NCI-H2107 (cell line): ENCODE data around the gene ATP5ME.

ENCODE experiments used
- DNase-seq: peaks from one replicate; lab custom pipeline; 2025; lab: John Stamatoyannopoulos, UW

Gene ATP5ME

DNA sequence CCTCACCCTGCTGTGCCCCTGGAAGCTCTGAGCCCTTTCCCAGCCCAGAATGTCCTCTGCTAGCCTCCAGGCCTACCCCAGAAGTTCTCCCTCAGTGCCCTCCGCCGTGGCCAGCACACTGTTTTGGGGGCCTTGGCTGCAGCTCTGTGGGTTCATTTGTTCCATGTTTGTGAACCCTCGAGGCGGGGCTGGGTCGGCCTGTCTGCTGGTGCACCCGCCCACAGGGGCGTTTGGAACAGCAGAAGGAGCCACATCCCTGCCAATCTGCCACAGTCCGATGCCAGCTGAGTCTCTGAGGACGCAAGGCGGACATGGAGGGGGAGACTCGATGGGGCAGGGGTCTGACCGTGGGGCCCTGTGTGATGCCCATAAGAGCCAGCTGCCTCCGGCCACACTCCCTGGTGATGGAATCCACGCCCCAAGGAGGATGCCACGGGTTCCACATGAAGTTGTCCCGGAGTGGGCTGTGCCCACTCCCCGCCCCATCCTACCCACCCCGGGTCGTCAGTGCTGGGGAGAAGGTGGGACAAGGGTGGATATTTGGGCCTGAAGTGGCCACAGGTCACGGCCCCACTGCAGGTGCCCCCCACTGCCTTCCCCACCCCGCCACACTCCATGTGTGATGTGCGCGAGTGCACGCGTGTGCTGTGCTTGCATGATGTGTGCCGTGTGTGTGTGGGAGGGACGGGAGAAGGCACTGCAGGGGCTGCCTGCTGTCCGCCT is 7.1 kb downstream of the ATP5ME start:
- no peak for DNase-seq

DNA sequence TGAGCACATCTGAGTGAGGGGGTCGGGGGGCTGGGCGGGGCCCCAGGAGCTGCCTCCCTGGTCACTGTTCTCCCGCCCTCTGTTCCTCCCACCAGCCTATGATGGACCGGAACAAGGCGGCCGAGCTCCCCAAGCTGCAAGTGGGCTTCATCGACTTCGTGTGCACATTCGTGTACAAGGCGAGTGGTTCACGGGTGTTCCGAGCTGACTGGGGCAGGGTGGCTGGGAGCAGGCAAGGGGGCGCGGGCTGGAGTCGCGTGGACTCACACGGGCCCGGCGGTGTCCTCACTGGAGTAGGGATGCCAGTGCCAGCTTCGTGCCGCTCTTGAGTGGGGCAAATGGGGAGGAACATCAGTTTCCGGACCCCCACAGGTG is 7.7 kb downstream of the ATP5ME start:
- DNase-seq: no peak

DNA sequence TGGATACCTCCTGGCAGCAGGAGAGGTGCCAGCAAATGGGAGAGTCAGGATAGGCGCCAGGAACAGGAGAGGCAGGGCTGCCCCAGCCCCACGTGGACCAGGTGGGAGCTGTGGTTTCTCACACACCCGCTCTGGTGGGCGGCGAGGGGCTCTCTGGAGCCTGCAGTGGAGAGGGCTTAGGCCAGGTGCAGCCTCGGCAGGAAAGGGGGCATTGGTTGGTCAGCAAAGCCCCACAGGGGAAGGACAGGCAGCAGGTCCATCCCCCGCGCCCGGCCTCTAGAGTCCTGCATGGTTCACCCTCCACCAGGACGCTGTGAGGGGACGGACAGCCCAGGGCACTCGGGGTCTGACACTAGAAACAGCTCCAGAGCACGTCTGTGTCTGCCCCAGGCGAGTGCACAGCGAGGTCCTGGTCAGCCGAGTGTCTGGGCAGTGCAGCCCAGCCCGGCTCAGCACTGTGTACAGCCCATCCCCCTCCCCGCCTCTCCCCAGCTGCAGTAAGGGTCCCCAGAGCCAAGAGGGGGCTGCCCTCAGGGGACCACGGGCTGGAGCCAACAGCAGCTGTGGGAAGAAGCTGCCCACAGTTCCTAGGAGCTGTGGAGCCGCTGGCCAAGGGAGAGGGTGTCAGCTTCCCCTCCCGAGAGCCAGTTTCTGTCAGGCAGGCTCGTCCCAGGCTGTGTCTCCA is 8.2 kb downstream of the ATP5ME start:
- DNase-seq: no peak

DNA sequence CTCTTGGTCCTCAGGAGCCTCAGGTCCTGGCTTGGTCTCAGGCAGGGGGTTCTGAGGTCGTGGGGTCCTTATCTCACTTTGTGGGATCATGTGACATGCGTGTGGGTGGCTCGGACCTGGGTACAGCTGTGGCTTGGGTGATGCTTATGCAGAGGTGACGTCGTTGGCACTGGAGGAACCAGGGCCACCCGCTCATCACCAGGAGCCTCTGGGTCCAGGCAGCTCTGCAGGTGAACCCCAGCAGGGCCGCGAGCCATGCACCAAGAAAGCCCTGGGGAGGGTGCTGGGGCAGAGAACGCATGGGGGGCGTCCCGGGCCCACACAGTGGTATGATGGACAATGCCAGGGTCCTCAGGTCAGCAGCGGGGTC is 8.7 kb downstream of the ATP5ME start:
- no peak for DNase-seq

DNA sequence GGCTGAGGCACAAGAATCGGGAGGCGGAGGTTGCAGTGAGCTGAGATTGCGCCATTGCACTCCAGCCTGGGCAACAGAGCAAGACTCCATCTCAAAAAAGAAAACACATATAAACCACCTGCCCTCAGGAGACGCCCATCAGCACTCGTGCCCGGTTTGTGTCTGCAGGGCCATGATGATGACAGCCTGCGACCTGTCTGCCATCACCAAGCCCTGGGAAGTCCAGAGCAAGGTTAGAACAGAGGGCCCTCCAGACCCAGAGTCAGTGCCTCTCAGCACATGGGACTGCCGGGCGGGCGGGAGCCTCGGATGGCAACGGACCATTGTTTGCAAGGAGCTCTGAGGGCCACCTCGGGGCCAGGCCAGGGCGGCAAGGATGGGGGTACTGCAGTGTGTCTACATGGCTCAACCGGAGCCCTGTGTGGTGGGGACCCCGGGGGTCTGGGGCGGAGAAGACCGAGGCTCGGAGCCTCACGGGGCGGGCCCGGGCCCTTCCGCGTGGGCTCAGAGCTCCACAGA is 9.3 kb downstream of the ATP5ME start:
- no peak for DNase-seq

DNA sequence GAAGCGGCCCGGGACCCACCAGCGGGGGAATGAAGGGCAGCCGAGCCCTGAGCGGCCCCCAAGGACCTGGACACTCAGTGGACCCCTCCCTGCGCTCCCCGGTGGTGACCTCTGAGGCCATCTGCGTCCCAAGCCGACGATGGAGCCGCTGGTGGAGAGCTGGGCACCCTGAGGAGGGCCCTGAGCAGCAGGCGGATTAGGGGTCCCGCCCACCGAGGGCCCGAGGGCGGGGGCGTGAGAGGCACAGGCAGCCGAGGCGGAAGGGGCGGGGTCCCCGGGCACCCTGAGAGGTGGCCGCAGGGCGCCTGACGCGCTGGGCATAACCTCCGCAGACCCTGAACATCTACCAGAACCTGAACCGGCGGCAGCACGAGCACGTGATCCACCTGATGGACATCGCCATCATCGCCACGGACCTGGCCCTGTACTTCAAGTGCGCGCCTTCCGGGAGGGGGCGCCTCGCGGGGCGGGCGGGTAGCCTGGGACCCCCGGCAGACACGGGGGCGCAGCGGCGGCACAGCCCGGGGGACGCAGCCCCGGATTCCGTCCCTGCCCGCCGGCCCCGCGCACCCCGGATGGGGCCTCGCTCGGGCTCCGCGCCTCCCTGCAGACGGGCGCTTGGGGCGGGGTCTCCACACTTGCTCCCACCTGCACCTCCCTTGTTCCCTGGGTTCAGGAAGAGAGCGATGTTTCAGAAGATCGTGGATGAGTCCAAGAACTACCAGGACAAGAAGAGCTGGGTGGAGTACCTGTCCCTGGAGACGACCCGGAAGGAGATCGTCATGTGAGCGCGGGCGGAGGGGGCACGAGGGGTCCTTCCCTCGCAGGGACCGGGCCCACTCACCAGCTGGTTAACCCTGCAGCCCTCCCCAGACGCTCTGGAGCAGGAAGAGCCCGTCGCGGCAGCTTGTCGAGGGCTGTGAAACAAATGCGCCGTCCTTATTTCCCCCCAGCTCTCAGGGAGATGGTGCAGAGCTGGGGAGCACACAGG is 10.3 kb downstream of the ATP5ME start:
- no peak for DNase-seq

DNA sequence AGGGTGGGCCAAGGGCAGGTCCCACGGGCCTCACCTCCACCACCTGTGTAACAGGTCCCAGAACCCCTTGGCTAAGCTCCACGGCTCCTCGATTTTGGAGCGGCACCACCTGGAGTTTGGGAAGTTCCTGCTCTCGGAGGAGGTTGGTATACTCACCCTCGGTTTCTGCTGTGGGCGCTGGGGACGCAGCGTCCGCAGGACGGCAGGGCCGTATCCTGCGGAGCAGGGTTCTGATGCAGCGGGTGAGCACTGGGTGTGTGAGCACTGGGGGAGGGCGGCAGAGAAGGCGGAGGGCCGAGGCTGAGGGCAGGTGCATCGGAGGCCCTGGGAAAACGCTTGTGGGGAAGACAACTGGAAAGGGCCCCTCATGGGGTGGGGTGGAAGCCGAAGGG is 11.0 kb downstream of the ATP5ME start:
- no peak for DNase-seq

DNA sequence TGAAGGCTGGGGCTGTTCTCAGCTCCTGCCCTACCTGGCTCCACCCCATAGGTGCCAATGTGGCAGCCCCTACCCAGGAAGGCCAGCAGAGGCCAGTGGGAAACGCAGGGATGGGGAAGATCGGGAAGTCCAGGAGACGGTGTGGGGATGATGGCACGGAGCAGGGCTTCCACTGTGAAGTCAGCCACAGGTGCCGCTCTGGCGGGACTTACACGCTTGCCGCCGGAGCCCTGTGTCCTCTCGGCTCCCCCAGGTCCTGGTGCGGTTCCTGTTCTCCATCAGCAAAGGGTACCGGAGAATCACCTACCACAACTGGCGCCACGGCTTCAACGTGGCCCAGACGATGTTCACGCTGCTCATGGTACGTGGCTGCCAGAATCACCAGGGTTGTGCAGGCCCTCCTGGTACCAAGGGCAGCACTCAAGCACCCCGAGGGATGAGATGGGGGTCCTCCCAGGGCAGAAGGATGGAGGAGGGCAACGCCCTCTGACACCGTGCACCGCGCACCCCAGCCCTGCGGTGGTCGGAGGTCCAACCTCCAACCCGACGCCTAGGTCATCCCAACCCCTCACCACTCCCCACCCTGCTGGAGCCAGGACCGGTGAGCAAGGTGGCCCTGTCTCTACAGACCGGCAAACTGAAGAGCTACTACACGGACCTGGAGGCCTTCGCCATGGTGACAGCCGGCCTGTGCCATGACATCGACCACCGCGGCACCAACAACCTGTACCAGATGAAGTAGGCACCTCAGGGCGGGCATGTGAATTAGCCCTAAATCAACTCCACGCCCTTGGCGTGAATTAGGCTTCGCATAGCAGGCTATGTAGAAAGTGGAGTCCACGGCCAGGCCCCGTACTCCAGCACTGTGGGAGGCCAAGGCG is 12.0 kb downstream of the ATP5ME start:
- no peak for DNase-seq

DNA sequence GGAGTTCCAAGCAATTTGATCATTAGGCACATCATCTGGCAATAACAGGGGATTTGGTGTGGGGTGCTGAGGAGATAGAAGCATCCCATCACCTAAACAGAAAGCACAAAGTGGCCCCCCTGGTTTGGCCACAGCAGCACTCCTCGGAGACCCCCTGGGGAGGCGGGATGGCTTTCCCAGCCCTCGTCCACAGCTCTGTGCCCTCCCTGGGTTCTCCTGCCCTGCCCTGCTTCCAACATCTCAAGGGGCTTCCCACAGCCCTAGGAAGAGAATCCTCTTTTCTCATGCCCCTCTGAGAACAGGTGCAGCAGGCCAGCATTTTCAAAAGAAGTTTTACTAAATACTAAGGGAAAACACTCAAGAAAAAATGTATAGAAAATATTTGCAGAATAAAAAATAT is 12.8 kb downstream of the ATP5ME start:
- no peak for DNase-seq

DNA sequence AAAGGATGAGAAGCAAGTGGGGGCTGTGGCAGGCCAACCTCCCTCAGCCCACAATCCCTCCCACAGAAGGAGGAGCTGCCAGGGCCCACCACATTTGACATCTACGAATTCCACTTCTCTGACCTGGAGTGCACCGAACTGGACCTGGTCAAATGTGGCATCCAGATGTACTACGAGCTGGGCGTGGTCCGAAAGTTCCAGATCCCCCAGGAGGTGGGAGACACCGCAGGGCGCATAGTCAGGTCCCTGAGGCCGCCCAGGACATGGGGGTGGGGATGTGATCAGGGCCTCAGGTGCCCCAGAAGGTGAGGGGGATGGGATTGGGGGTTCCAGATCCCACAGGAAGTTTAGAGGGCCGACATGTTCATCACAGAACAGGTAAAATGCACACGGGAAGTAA is 13.7 kb downstream of the ATP5ME start:
- no peak for DNase-seq

DNA sequence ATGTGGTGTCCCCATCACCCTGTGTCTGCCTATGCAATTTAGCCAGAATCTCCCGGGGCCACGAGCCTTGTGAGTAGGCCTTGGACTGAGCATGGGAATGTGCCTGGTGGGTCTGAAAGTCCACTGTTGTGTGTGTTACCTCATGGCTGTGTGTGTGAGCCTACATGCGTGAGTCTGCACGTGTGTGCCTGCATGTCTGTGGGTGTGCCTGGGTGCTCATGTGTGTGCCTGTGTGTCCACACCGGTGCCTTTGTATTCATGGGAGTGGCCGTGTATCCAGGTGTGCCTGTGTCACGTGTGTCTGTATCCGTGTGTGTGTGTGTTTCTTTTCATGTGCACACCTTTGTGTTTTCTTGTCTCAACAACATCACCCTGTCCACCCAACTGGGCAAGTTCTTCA is 14.2 kb downstream of the ATP5ME start:
- no peak for DNase-seq

DNA sequence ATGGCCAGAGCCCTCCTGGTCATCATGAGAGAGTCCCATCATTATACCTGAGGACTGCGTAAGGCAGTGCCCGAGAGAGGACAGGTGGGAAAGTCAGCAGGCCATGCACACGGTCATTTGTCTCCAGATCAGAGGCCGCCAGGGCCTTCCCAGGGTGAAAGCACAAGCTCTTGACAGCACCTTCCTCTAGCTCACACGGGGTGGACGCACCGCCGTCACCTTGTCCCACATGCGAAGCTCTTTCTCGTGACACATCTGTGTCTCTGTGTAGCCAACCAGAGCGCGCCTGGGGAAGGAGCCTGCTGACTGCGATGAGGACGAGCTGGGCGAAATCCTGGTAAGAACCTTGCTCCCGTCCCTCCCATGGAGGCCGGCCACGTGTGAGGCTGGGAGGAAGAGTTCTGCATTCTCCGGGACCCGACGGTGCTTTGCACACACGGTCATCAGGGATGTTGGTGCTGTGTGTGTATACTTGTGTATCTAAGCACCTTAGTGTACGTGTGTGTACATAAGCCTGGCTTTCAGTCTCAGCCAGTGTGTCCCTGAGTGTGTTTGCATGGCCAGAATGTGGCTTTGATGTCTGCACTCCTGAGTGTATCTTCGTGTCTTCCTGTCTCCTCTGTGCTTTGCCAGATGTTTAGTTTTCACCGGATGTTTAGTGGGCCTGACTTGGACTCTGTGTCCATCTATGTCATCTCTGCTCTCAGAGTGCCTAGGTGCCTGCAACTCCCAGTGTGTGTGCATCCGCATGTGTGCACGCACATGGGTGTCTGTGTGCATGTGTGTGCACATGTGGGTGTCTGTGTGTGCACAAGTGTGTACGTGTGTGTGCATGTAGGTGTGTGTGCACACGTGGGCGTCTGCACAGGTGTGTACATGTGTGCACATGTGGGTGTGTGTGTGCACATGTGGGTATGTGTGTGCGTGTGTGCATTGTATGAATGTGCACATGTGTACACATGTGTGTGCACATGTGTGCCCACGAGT is 15.1 kb downstream of the ATP5ME start:
- no peak for DNase-seq

DNA sequence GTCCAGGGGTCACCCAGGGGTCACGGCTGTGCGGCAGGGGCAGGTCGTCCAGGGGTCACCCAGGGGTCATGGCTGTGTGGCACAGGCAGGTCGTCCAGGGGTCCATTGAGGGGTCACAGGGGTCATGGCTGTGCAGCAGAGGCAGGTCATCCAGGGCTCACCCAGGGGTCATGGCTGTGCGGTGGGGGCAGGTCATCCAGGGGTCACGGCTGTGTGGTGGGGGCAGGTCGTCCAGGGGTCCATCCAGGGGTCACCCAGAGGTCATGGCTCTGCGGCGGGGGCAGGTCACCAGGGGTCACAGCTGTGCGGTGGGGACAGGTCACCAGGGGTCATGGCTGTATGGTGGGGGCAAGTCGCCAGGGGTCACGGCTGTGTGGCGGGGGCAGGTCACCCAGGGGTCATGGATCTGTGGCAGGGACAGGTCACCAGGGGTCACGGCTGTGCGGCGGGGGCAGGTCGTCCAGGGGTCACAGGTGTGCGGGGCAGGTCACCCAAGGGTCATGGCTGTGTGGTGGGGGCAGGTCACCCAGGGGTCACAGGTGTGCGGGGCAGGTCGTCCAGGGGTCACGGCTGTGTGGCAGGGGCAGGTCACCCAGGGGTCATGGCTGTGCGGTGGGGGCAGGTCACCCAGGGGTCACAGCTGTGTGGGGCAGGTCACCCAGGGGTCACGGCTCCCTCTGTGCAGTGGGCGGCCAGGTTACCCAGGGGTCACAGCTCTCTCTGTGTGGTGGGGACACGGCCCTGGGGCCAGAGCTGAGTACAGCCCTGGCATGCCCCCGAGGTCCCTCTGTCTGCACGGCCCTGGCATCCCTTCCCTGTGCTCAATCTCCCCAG is 16.0 kb downstream of the ATP5ME start:
- DNase-seq: no peak

DNA sequence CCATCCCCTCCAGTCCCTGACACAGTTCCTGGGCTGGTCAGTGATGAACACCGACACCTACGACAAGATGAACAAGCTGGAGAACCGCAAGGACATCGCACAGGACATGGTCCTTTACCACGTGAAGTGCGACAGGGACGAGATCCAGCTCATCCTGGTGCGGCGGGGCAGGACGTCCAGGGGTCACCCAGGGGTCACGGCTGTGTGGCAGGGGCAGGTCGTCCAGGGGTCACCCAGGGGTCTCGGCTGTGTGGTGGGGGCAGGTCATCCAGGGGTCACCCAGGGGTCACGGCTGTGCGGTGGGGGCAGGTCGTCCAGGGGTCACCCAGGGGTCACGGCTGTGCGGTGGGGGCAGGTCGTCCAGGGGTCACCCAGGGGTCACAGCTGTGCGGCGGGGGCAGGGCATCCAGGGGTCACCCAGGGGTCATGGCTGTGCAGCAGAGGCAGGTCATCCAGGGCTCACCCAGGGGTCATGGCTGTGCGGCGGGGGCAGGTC is 16.7 kb downstream of the ATP5ME start:
- no peak for DNase-seq

DNA sequence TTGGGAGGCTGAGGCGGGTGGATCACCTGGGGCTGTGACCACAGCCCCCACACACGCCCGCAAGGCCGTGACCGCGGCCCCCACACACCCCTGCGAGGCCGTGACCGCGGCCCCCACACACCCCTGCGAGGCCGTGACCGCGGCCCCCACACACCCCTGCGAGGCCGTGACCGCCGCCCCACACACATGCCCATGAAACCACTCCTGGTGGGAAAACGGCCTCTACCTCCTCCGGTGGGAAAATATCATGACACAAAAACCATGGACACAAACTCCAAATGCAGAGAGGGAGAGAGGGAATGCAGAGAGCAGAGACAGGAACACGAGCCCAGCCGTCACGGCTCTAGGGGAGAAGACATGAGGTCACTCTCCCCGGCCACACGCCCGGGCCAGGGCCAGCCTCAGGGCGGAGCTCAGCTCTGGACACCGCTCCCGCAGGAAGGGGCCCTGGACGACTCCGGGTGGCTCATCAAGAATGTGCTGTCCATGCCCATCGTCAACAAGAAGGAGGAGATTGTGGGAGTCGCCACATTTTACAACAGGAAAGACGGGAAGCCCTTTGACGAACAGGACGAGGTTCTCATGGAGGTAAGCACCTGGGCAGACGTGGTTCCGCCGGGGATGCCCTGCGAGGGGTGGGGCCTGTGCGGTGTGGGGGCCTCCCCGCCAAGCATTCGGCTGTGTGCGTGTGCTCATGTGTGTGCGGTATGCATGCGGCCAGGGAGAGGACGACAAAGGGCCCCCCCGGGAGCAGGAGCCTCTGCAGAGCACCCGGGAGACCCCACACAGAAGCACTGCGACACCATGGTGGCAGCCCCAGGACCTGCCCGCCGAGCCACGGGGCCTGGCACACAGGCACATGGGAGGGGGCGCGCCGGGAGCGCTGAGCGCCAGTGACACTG is 17.4 kb downstream of the ATP5ME start:
- no peak for DNase-seq

DNA sequence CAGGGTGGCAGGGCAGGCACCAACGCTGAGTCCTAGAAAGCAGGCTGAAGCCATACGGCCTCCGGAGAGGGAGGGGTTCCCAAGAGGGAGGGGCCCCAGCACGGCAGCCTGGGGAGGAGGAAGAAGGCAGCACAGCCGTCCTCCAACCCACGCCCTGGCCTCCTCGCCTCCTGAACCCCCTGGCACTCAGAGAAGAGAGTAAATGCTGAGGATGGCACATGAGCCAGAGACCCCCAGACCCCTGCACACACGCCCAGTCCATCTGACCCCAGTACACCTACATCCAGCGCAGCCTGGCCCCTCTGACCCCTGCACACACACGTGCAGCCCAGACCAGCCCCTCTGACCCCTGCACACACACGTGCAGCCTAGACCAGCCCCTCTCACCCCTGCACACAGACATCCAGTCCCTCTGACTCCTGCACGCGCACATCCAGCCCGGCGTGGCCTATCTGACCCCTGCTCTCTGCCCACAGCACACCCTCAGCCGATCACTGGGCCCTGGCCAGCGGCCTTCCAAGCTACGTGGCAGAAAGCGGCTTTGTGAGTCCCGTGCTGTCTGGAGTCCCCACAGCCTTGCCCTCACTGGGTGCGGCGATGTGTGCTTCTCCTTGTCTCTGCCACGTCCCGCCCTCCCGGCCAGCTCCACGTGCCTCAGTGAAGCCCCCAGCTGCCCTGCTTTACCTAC is 18.5 kb downstream of the ATP5ME start:
- no peak for DNase-seq

DNA sequence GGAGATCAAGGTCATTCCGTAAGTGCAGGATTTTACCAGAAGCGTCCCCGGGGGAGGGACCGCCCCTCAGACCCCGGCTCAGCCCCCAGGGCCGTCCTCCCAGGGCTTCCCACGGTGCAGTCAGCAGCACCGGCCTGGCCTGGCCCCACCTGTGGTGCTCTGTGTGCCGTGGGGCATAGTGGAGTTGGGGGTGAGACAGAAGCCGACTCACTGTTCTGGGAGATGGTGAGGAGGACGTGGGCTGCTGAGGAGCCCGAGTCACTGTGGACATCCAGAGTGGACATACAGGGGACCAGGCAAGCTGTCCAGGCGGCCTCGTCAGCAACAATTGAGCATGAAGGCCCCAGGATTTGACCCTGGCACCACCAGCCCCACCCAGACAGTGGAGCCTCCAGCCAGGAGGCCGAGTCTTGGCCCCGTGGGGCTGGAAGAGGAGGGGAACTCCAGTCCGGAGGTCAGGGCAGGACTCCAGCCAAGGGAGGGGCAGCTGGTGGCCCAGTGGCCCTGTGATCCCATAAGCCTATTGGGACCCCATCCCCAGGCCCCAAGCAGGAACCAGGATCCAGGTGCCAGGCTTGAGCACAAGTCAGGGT is 19.1 kb downstream of the ATP5ME start:
- no peak for DNase-seq
